ENCODE data around the gene ZBTB20. TPM values are rescaled to one million over a fixed set of nuclear protein-coding genes. Genes with fewer than 3 reads are reported as not detected.
A peak's percentile ranks its signal among the peaks of the same experiment; 100 is the strongest.

The ZBTB20 gene
- total and polyA plus RNA-seq, 3 experiments from 2014 or later = 6.3 to 25.6 (median 6.5) TPM

DNA sequence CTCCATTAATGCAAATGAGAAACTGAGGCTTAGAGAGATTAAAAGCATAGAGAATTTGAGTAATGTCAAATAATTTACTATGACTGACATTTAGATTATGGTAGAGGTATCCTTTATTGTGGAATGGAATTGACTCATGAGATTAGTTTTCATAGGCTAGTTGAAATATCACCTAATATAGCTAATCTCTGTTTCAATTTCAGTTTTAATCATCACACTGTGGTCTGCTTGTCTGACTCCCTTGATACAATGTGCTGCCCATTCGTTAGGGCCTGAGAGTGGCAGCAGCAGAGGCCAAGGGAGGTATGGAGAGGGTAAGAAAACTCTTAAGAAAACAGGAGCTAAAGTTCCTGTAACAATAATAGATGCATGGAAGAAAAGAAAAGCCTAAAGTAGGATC is 13.2 kb upstream of the ZBTB20 start:
- H3K9me3 Mint-ChIP-seq = no peaks in the 10 kb centered on the region
- H3K27ac Mint-ChIP-seq = no peak overlapping the region
- DNase-seq = no peak
- no peaks in the 10 kb centered on the region for H3K36me3 Mint-ChIP-seq
- H3K4me1 ChIP-seq (ENCODE audit: insufficient read depth, low read length) = peaks cover 20% of the 10 kb centered on the region
- CTCF ChIA-PET = no interaction called here
- H3K36me3 ChIP-seq (ENCODE audit: insufficient read depth, low read length) = no peaks in the 10 kb centered on the region
- H3K27me3 ChIP-seq (ENCODE audit: insufficient read depth, low read length, poor library complexity, severe bottlenecking) = no peaks in the 10 kb centered on the region
- no peak overlapping the region for H3K4me3 Mint-ChIP-seq
- H3K4me1 Mint-ChIP-seq = peaks cover 25 to 32% (median 26%) of the 10 kb centered on the region in 3 donors
- POLR2A ChIA-PET = no interaction called here
- H3K27me3 Mint-ChIP-seq = no peaks in the 10 kb centered on the region
- no peaks in the 10 kb centered on the region for H3K9me3 ChIP-seq (ENCODE audit: low read length)
- no peak overlapping the region for H3K27ac ChIP-seq (ENCODE audit: low read depth, low read length)
- H3K4me3 ChIP-seq (ENCODE audit: low read length) = no peak overlapping the region

DNA sequence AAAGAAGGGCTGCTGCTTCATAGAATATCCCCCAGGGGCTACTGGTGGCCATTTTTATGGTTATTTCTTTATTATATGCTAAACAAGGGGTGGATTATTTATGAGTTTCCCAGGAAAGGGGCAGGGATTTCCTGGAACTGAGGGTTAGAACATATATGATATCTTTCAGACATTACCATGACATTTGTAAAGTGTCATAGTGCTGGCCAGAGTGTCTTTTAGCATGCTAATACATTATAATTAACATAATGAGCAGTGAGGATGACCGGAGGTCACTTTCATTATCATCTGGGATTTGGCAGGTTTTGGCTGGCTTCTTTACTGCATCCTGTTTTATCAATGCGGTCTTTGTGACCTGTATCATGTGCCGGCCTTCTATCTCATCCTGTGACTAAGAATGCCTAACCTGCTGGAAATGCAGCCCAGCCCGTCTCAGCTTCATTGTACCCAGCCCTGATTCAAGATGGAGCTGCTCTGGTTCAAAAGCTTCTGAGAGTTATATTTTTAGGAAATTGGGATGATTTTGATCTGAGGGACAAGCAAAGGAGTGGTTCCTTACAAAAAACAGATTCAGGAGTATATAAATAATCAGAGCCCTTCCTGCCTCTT is 9.1 kb upstream of the ZBTB20 start:
- peaks cover 0 to 5% (median 2%) of the 10 kb centered on the region in 3 donors for H3K4me1 Mint-ChIP-seq
- H3K36me3 Mint-ChIP-seq = no peaks in the 10 kb centered on the region
- no peak overlapping the region for H3K27ac ChIP-seq (ENCODE audit: low read depth, low read length)
- H3K27me3 Mint-ChIP-seq = no peaks in the 10 kb centered on the region
- no peak overlapping the region for H3K4me3 Mint-ChIP-seq
- no peaks in the 10 kb centered on the region for H3K4me1 ChIP-seq (ENCODE audit: insufficient read depth, low read length)
- no peak overlapping the region for H3K27ac Mint-ChIP-seq
- H3K27me3 ChIP-seq (ENCODE audit: insufficient read depth, low read length, poor library complexity, severe bottlenecking) = no peaks in the 10 kb centered on the region
- H3K4me3 ChIP-seq (ENCODE audit: low read length) = no peak overlapping the region
- no peaks in the 10 kb centered on the region for H3K9me3 Mint-ChIP-seq
- CTCF ChIA-PET = no interaction called here
- no peaks in the 10 kb centered on the region for H3K36me3 ChIP-seq (ENCODE audit: insufficient read depth, low read length)
- DNase-seq = no peak
- no peaks in the 10 kb centered on the region for H3K9me3 ChIP-seq (ENCODE audit: low read length)
- POLR2A ChIA-PET = no interaction called here

DNA sequence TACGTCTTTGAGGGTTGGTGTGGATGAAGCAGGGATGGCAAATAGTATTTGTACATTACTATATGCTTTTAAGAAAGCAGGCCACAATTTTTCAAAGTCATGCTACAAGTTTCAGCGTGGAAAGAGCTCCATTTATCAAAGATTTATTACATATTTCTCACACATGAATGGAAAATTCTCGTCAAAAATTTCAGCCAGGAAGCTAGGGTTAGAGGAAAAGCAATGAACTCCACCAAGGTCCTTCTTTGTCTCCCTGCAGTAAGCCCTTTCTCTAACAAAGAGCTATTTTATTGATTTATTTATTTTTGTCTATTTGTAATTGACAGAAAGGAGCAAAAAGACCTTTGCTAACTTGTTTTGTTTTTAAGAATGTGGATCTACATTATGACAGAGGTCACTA is 7.5 kb upstream of the ZBTB20 start:
- Histone ChIP-seq H3K27me3 (ENCODE audit: insufficient read depth, low read length, poor library complexity, severe bottlenecking) (no peaks in the 10 kb centered on the region), H3K4me3 (ENCODE audit: low read length) (no peak overlapping the region), H3K4me1 (ENCODE audit: insufficient read depth, low read length) (no peaks in the 10 kb centered on the region), H3K27ac (ENCODE audit: low read depth, low read length) (no peak overlapping the region), H3K36me3 (ENCODE audit: insufficient read depth, low read length) (no peaks in the 10 kb centered on the region), H3K9me3 (ENCODE audit: low read length) (no peaks in the 10 kb centered on the region)
- no peak overlapping the region for H3K4me3 Mint-ChIP-seq
- ChIA-PET CTCF (no interaction called here), POLR2A (no interaction called here)
- no peaks in the 10 kb centered on the region for H3K4me1 Mint-ChIP-seq
- H3K9me3 Mint-ChIP-seq = no peaks in the 10 kb centered on the region
- H3K36me3 Mint-ChIP-seq = peaks cover 0 to 1% (median 0%) of the 10 kb centered on the region in 3 donors
- H3K27me3 Mint-ChIP-seq = no peaks in the 10 kb centered on the region
- DNase-seq = no peak
- H3K27ac Mint-ChIP-seq = no peak overlapping the region

DNA sequence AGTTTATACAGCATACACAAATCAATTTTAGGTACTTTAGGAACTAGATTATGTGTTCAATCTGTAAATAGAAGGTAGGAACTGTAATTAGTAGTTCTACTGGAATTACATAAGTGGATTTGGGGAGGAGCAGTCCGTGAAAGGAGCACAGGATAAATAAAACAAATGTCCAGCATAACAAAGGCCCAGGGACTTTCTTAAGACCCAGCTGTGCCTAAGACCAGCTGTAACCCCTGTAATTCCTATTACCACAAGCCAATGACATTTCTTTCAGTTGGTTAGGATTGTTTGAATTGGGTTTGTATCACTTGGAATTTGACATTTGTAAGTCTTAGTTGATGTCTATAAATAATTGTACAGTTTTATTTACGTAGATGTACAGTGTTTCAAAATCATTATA is 4.8 kb upstream of the ZBTB20 start:
- peaks cover 6 to 14% (median 6%) of the 10 kb centered on the region in 3 donors for H3K4me1 Mint-ChIP-seq
- peak overlapping the region in 1 of 8 donors; percentile 31 for H3K27ac Mint-ChIP-seq
- no peaks in the 10 kb centered on the region for H3K36me3 ChIP-seq (ENCODE audit: insufficient read depth, low read length)
- peaks cover 11% of the 10 kb centered on the region for H3K4me1 ChIP-seq (ENCODE audit: insufficient read depth, low read length)
- no peaks in the 10 kb centered on the region for H3K9me3 Mint-ChIP-seq
- H3K4me3 ChIP-seq (ENCODE audit: low read length) = no peak overlapping the region
- no peak overlapping the region for H3K27ac ChIP-seq (ENCODE audit: low read depth, low read length)
- H3K9me3 ChIP-seq (ENCODE audit: low read length) = no peaks in the 10 kb centered on the region
- H3K27me3 Mint-ChIP-seq = no peaks in the 10 kb centered on the region
- H3K27me3 ChIP-seq (ENCODE audit: insufficient read depth, low read length, poor library complexity, severe bottlenecking) = no peaks in the 10 kb centered on the region
- no peak overlapping the region for H3K4me3 Mint-ChIP-seq
- ChIA-PET POLR2A (no interaction called here), CTCF (no interaction called here)
- DNase-seq = no peak
- peaks cover 0 to 12% (median 0%) of the 10 kb centered on the region in 3 donors for H3K36me3 Mint-ChIP-seq

DNA sequence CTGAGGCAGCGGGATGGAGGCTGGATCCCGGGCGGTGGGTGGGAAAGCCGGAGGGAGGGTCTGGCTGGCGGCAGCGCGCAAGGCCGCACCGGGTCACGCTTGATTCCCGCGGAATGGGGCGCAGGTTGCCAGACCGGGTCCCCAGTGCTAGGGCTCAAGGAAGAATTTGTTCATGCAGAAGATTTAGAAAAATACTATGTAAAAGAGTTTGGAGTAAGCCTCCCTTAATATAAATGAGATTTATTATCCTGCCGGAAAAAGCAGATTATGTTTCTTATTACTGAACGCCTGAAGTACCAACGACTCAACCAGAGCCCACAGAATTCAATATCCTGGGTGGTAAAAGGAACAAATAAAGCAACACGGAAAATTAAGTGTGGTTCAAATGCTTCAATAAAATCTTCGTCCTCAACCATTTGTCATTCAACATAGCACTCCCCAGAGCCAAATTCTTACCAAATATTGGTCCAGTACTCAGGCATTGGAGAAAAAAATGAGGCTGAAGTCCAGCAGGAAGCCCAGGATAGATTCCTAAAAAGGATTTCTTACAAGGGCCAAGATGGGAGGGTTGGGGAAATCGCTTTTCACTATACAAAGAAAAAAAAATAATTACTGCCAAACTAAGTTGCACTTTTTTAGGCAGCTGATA is 1.2 kb upstream of the ZBTB20 start:
- no peaks in the 10 kb centered on the region for H3K9me3 Mint-ChIP-seq
- CTCF ChIA-PET = interaction anchor here (1.0 to 5.9 kb wide), 2 partner anchors 17 to 21 kb away, joined by 3 to 47 read pairs; no protein-coding TSS in a partner anchor
- Histone ChIP-seq H3K36me3 (ENCODE audit: insufficient read depth, low read length) (no peaks in the 10 kb centered on the region), H3K27me3 (ENCODE audit: insufficient read depth, low read length, poor library complexity, severe bottlenecking) (no peaks in the 10 kb centered on the region), H3K27ac (ENCODE audit: low read depth, low read length) (peak overlapping the region; percentile 93), H3K9me3 (ENCODE audit: low read length) (no peaks in the 10 kb centered on the region), H3K4me3 (ENCODE audit: low read length) (peak overlapping the region; percentile 69), H3K4me1 (ENCODE audit: insufficient read depth, low read length) (peaks cover 22% of the 10 kb centered on the region)
- POLR2A ChIA-PET = interaction anchor here (0.5 to 4.6 kb wide), 3 partner anchors 13 to 49 kb away, joined by 3 to 97 read pairs (median 4); no protein-coding TSS in a partner anchor
- peak overlapping the region; percentile 92 to 100 (median 99) for H3K27ac Mint-ChIP-seq
- no peak for DNase-seq
- peaks cover 0 to 24% (median 4%) of the 10 kb centered on the region in 3 donors for H3K36me3 Mint-ChIP-seq
- peak overlapping the region; percentile 91 to 98 (median 96) for H3K4me3 Mint-ChIP-seq
- no peaks in the 10 kb centered on the region for H3K27me3 Mint-ChIP-seq
- peaks cover 21 to 40% (median 27%) of the 10 kb centered on the region in 3 donors for H3K4me1 Mint-ChIP-seq

- Mint-ChIP-seq H3K27ac (peak overlapping the region; percentile 92 to 100 (median 99)), H3K4me3 (peak overlapping the region; percentile 91 to 98 (median 96))
These were observed 447 bp upstream of the ZBTB20 start for GRCh38 chr3:115147329-115148141.

DNA sequence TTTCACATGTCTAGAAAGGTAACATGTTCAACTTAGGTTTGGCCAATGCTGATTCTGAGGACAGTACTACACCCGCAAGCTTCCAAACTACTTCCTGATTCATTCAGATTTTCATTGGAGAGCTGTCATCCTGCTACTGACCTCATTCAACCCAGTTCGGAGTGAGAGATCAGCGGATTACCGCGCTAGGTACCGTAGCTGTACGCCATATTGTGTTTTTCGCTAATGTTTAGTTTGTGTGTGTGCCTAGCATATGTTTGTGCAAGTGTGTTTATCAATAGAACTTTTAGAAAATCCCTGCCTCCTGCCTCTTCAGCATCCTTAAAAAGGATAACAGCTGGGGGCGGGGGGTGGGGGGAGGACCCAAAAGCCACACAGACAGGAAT is 1.1 kb downstream of the ZBTB20 start:
- Mint-ChIP-seq H3K27me3 (no peaks in the 10 kb centered on the region), H3K4me3 (peak overlapping the region; percentile 91 to 98 (median 97)), H3K4me1 (peaks cover 32 to 61% (median 38%) of the 10 kb centered on the region in 3 donors), H3K36me3 (peaks cover 0 to 34% (median 6%) of the 10 kb centered on the region in 3 donors), H3K27ac (peak overlapping the region; percentile 92 to 99 (median 98)), H3K9me3 (no peaks in the 10 kb centered on the region)
- ChIA-PET POLR2A (interaction anchor here (0.6 to 4.6 kb wide), 7 partner anchors 19 to 932 kb away, joined by 3 to 97 read pairs (median 4); no protein-coding TSS in a partner anchor), CTCF (interaction anchor here (1.0 to 5.9 kb wide), 6 partner anchors 9 to 638 kb away, joined by 3 to 47 read pairs (median 9); no protein-coding TSS in a partner anchor)
- H3K4me3 ChIP-seq (ENCODE audit: low read length) = peak overlapping the region; percentile 56
- no peaks in the 10 kb centered on the region for H3K36me3 ChIP-seq (ENCODE audit: insufficient read depth, low read length)
- no peaks in the 10 kb centered on the region for H3K9me3 ChIP-seq (ENCODE audit: low read length)
- peak; percentile 16 to 68 (median 56) for DNase-seq
- H3K27me3 ChIP-seq (ENCODE audit: insufficient read depth, low read length, poor library complexity, severe bottlenecking) = no peaks in the 10 kb centered on the region
- peaks cover 22% of the 10 kb centered on the region for H3K4me1 ChIP-seq (ENCODE audit: insufficient read depth, low read length)
- H3K27ac ChIP-seq (ENCODE audit: low read depth, low read length) = peak overlapping the region; percentile 79

More at GRCh38 chr3:115147329-115148141, 447 bp upstream of the ZBTB20 start:
- POLR2A ChIA-PET = interaction anchor here (0.5 to 4.6 kb wide), 7 partner anchors 18 to 1632 kb away, joined by 3 to 97 read pairs (median 6); partner anchors contain the start of gene SPICE1
- peak overlapping the region; percentile 93 for H3K27ac ChIP-seq (ENCODE audit: low read depth, low read length)
- H3K27me3 ChIP-seq (ENCODE audit: insufficient read depth, low read length, poor library complexity, severe bottlenecking) = no peaks in the 10 kb centered on the region
- Mint-ChIP-seq H3K9me3 (no peaks in the 10 kb centered on the region), H3K27me3 (no peaks in the 10 kb centered on the region), H3K4me1 (peaks cover 25 to 47% (median 32%) of the 10 kb centered on the region in 3 donors), H3K36me3 (peaks cover 0 to 25% (median 6%) of the 10 kb centered on the region in 3 donors)
- CTCF ChIA-PET = interaction anchor here (1.9 to 5.9 kb wide), 3 partner anchors 18 to 637 kb away, joined by 12 to 47 read pairs (median 14); no protein-coding TSS in a partner anchor
- peaks cover 22% of the 10 kb centered on the region for H3K4me1 ChIP-seq (ENCODE audit: insufficient read depth, low read length)
- H3K4me3 ChIP-seq (ENCODE audit: low read length) = peak overlapping the region; percentile 69
- DNase-seq = peak; percentile 94 to 98 (median 97)
- no peaks in the 10 kb centered on the region for H3K9me3 ChIP-seq (ENCODE audit: low read length)
- H3K36me3 ChIP-seq (ENCODE audit: insufficient read depth, low read length) = no peaks in the 10 kb centered on the region
